ENCODE data around the gene GRIA1. TPM values are rescaled to one million over a fixed set of nuclear protein-coding genes. Genes with fewer than 3 reads are reported as not detected.

GRIA1 gene
- total RNA-seq, 4 donors from 2014 or later, result 0.27 to 1.9 (median 0.99) TPM

- ATAC-seq, result no peak
- no peak overlapping the region for H3K4me3 ChIP-seq
- WGBS, 2 donors (ENCODE audit: low coverage in 1 of 2), result 84 to 89% methylated on average over 5 to 7 of the region's 7 CpGs
- H3K4me1 ChIP-seq, result no peaks in the 10 kb centered on the region
- no peaks in the 10 kb centered on the region for H3K9me3 ChIP-seq
- H3K27ac ChIP-seq, result no peak overlapping the region
- no peaks in the 10 kb centered on the region for H3K27me3 ChIP-seq
- no peaks in the 10 kb centered on the region for H3K36me3 ChIP-seq
- TF ChIP-seq POLR2AphosphoS5 (IDR thresholded peaks at IDR 0.05) (no peak), POLR2A (IDR thresholded peaks at IDR 0.05) (no peak), CTCF (IDR thresholded peaks at IDR 0.05) (no peak), EP300 (IDR thresholded peaks at IDR 0.05) (no peak)
These were observed 285.5 kb downstream of the GRIA1 start for GRCh38 chr5:153775923-153776322.

DNA sequence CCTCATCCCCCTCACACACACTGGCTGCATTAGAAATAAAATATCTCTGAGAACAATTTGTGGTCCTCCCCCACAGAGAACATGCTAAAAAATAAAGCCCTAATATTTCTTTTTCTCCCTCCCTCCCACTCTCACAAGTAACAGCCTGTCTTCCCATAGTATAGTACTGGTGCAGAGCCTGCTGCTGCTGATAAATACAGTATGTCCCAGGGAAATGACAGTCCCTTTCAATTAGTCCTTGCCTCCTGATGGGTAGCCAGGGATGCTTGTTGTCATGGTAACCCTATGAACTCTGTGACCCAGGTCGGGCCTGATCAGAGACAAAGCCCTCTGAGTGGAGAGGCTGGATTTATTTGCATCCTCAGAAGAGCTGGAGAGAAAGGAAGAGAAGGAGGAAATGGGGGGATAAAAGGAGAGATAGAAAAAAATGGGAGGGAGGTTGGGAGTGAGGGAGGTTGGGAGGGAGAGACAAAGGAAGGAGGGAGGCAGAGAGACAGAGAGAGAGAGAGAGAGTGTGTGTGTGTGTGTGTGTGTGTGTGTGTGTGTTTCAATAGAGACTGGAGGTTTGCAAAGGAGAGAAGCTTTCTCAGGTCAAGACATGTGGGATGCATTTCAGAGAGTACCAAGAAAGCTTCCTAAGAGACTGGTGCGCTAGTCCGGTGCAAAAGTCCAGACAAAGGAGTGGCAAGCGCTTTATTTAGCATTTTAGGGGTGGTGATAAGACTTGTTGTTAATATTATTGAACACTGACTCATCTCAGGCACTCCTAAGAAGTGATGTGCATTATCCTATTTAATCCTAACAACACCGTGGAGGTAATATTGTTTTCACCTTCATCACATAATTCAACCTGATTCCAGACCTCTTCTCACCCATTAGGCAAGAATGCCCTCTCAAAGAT, 287.5 kb downstream of the GRIA1 start:
- no peaks in the 10 kb centered on the region for H3K4me1 ChIP-seq
- no peak for ATAC-seq
- H3K27me3 ChIP-seq, result no peaks in the 10 kb centered on the region
- no peak for TF ChIP-seq EP300 (IDR thresholded peaks at IDR 0.05)
- no peak for TF ChIP-seq POLR2A (IDR thresholded peaks at IDR 0.05)
- TF ChIP-seq POLR2AphosphoS5 (IDR thresholded peaks at IDR 0.05), result no peak
- H3K9me3 ChIP-seq, result no peaks in the 10 kb centered on the region
- no peak overlapping the region for H3K4me3 ChIP-seq
- WGBS, 2 donors (ENCODE audit: low coverage in 1 of 2), result 69 to 77% methylated on average over 4 to 5 of the region's 5 CpGs
- H3K36me3 ChIP-seq, result no peaks in the 10 kb centered on the region
- no peak overlapping the region for H3K27ac ChIP-seq

- no peak overlapping the region for H3K4me3 ChIP-seq
- no peaks in the 10 kb centered on the region for H3K27me3 ChIP-seq
- no peak for TF ChIP-seq POLR2AphosphoS5 (IDR thresholded peaks at IDR 0.05)
- no peak for TF ChIP-seq CTCF (IDR thresholded peaks at IDR 0.05)
- TF ChIP-seq POLR2A (IDR thresholded peaks at IDR 0.05), result no peak
- no peak for TF ChIP-seq EP300 (IDR thresholded peaks at IDR 0.05)
- H3K4me1 ChIP-seq, result no peaks in the 10 kb centered on the region
- H3K9me3 ChIP-seq, result no peaks in the 10 kb centered on the region
- no peak for ATAC-seq
- WGBS, 2 donors (ENCODE audit: low coverage in 1 of 2), result 52 to 100% methylated on average over 1 to 2 of the region's 2 CpGs
- no peak overlapping the region for H3K27ac ChIP-seq
- H3K36me3 ChIP-seq, result no peaks in the 10 kb centered on the region
These were observed 289.4 kb downstream of the GRIA1 start for GRCh38 chr5:153779836-153780235.

- ATAC-seq, result no peak
- 25 to 43% methylated on average over 2 to 4 of the region's 4 CpGs for WGBS, 2 donors (ENCODE audit: low coverage in 1 of 2)
- Histone ChIP-seq H3K36me3 (no peaks in the 10 kb centered on the region), H3K4me3 (no peak overlapping the region), H3K27me3 (no peaks in the 10 kb centered on the region), H3K9me3 (no peaks in the 10 kb centered on the region), H3K4me1 (no peaks in the 10 kb centered on the region), H3K27ac (no peak overlapping the region)
- TF ChIP-seq POLR2A (IDR thresholded peaks at IDR 0.05), result no peak
These were observed 290.6 kb downstream of the GRIA1 start for GRCh38 chr5:153780876-153781705.

DNA sequence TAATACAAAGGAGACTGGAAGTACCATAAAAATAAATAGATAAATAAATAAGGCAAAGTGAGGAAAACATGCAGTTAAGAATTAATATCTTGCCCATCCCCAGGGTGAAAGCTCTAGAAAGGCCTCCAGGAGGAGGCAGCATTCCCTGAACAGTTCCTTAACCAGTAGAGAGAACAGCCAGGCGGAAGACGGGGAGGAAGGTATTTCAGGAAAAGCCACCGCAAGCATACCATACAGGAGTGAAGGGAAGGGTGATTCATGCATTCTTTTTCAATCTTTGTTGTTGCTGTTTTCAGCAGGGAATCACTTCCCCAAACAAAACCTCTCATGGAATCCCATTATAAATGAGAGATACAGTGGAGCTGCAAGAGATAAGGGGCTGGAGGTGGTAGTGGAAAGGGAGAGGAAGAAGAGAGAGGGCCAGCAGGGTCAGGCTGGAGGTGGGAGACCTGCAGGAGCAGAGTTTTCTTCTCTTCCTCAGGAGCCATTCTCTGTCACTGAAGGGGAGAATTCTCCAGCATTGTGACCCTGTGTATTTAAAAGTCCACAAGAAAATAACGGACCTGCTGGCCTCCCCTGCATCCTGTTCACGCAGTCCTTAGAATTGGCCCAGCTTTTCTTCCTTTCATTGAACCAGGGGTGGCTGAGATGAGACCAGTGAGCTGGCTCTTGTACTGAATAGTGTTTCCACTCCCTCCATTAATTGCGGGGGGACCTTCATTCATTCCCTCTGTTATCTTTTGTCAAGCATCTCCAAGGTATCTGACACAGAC, 292.3 kb downstream of the GRIA1 start:
- no peaks in the 10 kb centered on the region for H3K9me3 ChIP-seq
- ATAC-seq, result no peak
- H3K4me3 ChIP-seq, result no peak overlapping the region
- H3K27me3 ChIP-seq, result no peaks in the 10 kb centered on the region
- no peak overlapping the region for H3K27ac ChIP-seq
- 57 to 77% methylated on average over 4 to 6 of the region's 6 CpGs for WGBS, 2 donors (ENCODE audit: low coverage in 1 of 2)
- H3K36me3 ChIP-seq, result no peaks in the 10 kb centered on the region
- H3K4me1 ChIP-seq, result no peaks in the 10 kb centered on the region
- TF ChIP-seq EP300 (IDR thresholded peaks at IDR 0.05) (no peak), CTCF (IDR thresholded peaks at IDR 0.05) (no peak), POLR2AphosphoS5 (IDR thresholded peaks at IDR 0.05) (no peak), POLR2A (IDR thresholded peaks at IDR 0.05) (no peak)

Data from gastroesophageal sphincter (tissue), 4 donors.